ENCODE data around the gene CACNA1G.

GRCh38 chr17:50546701-50547034 lies 13.8 kb upstream of the CACNA1G start:
- TF ChIP-seq EP300 (IDR thresholded peaks at IDR 0.05), result no peak
- no peak for TF ChIP-seq CTCF (IDR thresholded peaks at IDR 0.05)
- TF ChIP-seq POLR2A (IDR thresholded peaks at IDR 0.05), result no peak
